Progenitor cell of endocrine pancreas (in vitro differentiated cells): ENCODE measurements around the gene AGPS. TPM values are rescaled to one million over a fixed set of nuclear protein-coding genes. Genes with fewer than 3 reads are reported as not detected.

Source experiments
- DNase-seq: peaks from one replicate; pipeline ENCODE4 v3.0.0; 2021; ENCODE audit warnings: low spot score; ENCODE audit not compliant: unreplicated experiment
- H3K27ac Mint-ChIP-seq: 2 replicates; pipeline ENCODE4 v1.8.0; 2021; ENCODE audit warnings: mild to moderate bottlenecking, moderate library complexity, mixed read lengths
- H3K27me3 Mint-ChIP-seq: 2 replicates; pipeline ENCODE4 v1.8.0; 2021; ENCODE audit warnings: mixed read lengths
- H3K36me3 Mint-ChIP-seq: 2 replicates; pipeline ENCODE4 v1.8.0; 2022; ENCODE audit warnings: mixed read lengths; ENCODE audit not compliant: insufficient read depth
- H3K4me1 Mint-ChIP-seq: 2 replicates; pipeline ENCODE4 v1.8.0; 2021; ENCODE audit warnings: low read depth, mixed read lengths
- H3K4me3 Mint-ChIP-seq: 2 replicates; pipeline ENCODE4 v1.8.0; 2021; ENCODE audit warnings: low read depth, mild to moderate bottlenecking, moderate library complexity, mixed read lengths
- H3K9me3 Mint-ChIP-seq: 2 replicates; pipeline ENCODE4 v1.8.0; 2021; ENCODE audit warnings: low read depth, mixed read lengths
- long read RNA-seq: library from polyadenylated mRNA; unstranded; transcript quantifications from one replicate; pipeline ENCODE4 v2.0.0, GENCODE V29; 2020
- total RNA-seq: library from RNA; stranded (reverse); gene quantifications from 2 replicates; pipeline ENCODE4 v1.2.1, GENCODE V29; 2021
- TF ChIP-seq, protein P1 (sequence below): fragments of 200-600 bp; sonication (generic); IDR thresholded peaks from one replicate; pipeline ENCODE4 v1.5.0; 2021; ENCODE audit warnings: antibody characterized with exemption, mild to moderate bottlenecking; ENCODE audit not compliant: unreplicated experiment

Gene AGPS
- total RNA-seq = 65.9 and 69.2 TPM in 2 replicates
- long read RNA-seq, full-length matches to known transcripts = 6 of 24 reads
- long read RNA-seq, partial matches to known transcripts = 9 of 24 reads
- long read RNA-seq, other reads (novel, unspliced or antisense) = 9 of 24 reads

DNA sequence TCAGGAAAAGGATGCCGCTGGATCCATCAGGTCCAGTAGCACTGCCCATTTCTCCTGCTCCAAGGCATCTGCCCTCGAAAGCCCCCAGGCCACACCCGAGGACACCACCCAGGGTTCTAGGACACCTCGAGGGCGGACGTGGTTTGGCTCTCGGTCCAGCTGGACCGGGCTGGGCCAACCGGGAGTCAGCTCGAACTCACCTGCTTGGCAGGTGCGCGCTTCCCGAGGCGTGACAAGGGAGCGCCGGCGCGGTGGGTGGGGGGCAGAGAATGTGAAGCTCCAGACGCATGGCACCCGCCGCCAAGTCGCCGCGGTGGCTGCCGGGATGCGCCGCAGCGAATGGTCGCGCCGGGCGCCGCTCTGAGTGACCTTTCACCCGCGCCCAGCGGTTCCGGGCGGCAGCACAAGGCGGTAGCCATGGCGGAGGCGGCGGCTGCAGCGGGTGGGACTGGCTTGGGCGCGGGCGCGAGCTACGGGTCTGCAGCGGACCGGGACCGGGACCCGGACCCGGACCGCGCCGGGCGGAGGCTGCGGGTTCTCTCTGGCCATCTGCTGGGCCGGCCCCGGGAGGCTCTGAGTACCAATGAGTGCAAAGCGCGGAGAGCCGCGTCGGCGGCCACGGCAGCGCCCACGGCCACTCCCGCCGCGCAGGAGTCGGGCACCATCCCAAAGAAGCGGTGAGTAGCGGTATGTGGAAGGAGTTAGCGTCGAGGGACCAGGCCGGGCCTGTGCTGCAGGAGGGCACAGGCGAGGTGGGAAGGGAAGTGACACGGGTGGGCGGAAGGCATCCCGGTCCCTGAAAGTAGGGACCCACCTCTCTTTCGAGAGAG lies at the start of gene AGPS:
TSS of gene AGPS (plus strand) at position 401 of the 830 bp plus-strand sequence. CDS start at position 418, 17 bp downstream.
- Mint-ChIP-seq H3K4me3 (peak within 1 kb of the TSS; percentile 92), H3K4me1 (peaks cover 31% of the 10 kb centered on the region), H3K9me3 (no peaks in the 10 kb centered on the region), H3K27me3 (no peaks in the 10 kb centered on the region), H3K36me3 (peaks cover 3% of the 10 kb centered on the region), H3K27ac (peak within 1 kb of the TSS; percentile 95)
- TF ChIP-seq, protein P1, sequence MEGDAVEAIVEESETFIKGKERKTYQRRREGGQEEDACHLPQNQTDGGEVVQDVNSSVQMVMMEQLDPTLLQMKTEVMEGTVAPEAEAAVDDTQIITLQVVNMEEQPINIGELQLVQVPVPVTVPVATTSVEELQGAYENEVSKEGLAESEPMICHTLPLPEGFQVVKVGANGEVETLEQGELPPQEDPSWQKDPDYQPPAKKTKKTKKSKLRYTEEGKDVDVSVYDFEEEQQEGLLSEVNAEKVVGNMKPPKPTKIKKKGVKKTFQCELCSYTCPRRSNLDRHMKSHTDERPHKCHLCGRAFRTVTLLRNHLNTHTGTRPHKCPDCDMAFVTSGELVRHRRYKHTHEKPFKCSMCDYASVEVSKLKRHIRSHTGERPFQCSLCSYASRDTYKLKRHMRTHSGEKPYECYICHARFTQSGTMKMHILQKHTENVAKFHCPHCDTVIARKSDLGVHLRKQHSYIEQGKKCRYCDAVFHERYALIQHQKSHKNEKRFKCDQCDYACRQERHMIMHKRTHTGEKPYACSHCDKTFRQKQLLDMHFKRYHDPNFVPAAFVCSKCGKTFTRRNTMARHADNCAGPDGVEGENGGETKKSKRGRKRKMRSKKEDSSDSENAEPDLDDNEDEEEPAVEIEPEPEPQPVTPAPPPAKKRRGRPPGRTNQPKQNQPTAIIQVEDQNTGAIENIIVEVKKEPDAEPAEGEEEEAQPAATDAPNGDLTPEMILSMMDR = peak; percentile 22
- peak; percentile 62 for DNase-seq

DNA sequence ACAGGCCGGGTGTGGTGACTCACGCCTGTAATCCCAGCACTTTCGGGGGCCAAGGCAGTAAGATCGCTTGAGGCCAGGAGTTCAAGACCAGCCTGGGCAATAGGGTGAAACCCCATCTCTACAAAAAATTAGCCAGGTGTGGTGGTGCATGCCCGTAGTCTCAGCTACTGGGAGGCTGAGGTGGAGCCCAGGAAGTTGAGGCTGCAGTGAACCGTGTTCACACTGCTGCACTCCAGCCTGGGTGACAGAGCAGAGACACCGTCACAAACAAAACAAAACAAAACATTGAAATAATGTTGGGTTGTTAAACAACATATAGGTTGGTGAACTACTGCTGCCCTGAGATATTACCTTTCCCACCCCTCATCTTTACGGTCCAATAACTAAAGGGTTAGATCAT lies 48.8 kb upstream of the AGPS start:
- no peak for DNase-seq
- H3K4me1 Mint-ChIP-seq = peaks cover 17% of the 10 kb centered on the region
- TF ChIP-seq, protein P1 = no peak
- no peaks in the 10 kb centered on the region for H3K27me3 Mint-ChIP-seq
- H3K9me3 Mint-ChIP-seq = no peaks in the 10 kb centered on the region
- H3K36me3 Mint-ChIP-seq = peaks cover 1% of the 10 kb centered on the region
- no peak overlapping the region for H3K4me3 Mint-ChIP-seq
- no peak overlapping the region for H3K27ac Mint-ChIP-seq

DNA sequence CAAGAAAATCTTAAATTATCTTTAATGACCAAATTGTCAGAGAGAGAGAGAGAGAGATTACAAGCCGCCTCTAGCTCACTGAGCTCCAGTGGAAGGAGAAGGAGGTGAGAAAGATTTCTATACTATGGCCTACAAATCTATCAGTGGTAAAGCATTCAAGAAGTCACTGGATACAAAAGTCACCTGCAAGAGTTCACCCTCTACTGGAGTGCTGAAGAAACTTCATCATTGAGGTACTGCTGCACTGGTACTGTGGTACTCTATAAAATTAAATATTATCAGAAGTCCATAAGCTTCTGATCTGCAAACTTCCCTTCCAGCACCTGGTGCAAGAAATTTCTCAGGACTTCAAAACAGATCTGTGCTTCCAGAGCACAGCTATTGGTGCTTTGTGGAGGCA lies 48.3 kb upstream of the AGPS start:
- TF ChIP-seq, protein P1 = no peak
- no peaks in the 10 kb centered on the region for H3K27me3 Mint-ChIP-seq
- peaks cover 1% of the 10 kb centered on the region for H3K36me3 Mint-ChIP-seq

DNA sequence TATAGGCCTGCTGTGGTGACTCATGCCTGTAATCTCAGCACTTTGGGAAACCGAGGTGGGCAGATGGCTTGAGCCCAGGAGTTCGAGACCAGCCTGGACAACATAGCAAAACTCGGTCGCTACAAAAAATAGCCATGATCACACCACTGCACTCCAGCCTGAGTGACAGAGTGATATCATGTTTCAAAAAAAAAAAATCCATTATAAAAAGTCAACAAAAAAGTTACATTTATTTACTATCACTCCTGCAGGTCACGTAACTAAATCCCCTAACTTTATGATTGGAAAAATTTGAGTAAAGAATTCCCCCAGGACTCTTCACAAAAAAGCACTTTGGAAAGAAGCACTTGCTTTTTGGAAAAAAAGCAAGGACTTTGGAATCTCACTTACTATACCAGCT lies 46.4 kb upstream of the AGPS start:
- TF ChIP-seq, protein P1 = no peak
- Mint-ChIP-seq H3K4me1 (peaks cover 17% of the 10 kb centered on the region), H3K27ac (no peak overlapping the region), H3K4me3 (no peak overlapping the region), H3K27me3 (no peaks in the 10 kb centered on the region), H3K9me3 (no peaks in the 10 kb centered on the region), H3K36me3 (no peaks in the 10 kb centered on the region)
- DNase-seq = no peak

More for the DNA sequence above, 48.3 kb upstream of the AGPS start:
- Mint-ChIP-seq H3K4me3 (no peak overlapping the region), H3K4me1 (peaks cover 17% of the 10 kb centered on the region), H3K27ac (no peak overlapping the region), H3K9me3 (no peaks in the 10 kb centered on the region)
- DNase-seq = no peak

DNA sequence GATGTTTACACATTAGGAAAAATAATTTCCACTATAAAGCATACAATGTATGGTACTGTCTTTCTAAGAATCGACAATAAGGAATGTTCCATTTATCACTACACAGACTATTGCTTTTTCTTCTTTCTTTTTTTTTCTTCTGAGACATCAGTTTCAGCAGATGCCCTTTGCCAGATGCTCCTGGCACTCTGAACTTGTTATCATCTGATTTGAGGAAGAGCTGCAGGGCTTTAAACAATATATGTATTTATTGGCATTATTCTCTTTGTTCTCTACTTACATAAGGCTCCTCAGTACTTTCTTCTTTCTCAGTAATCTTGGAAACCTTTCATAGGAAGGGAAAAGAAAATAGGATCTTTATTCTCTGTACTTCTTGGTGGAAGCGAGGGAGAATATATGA lies 45.0 kb upstream of the AGPS start:
- no peak overlapping the region for H3K27ac Mint-ChIP-seq
- no peaks in the 10 kb centered on the region for H3K9me3 Mint-ChIP-seq
- DNase-seq = no peak
- H3K36me3 Mint-ChIP-seq = no peaks in the 10 kb centered on the region
- no peaks in the 10 kb centered on the region for H3K27me3 Mint-ChIP-seq
- H3K4me1 Mint-ChIP-seq = peaks cover 23% of the 10 kb centered on the region
- H3K4me3 Mint-ChIP-seq = no peak overlapping the region
- TF ChIP-seq, protein P1 = no peak
